ENCODE results near the gene TCF7L2. TPM values are rescaled to one million over a fixed set of nuclear protein-coding genes. Genes with fewer than 3 reads are reported as not detected.

The TCF7L2 gene
- polyA plus RNA-seq, 1 donor from 2014 or later: 1.7 TPM

GRCh38 chr10:112969131-112969530 is 19.1 kb downstream of the TCF7L2 start:
- TF ChIP-seq RAD21 (conservative IDR thresholded peaks at IDR 0.05) (no peak), EZH2 (IDR thresholded peaks at IDR 0.05; ENCODE audit: borderline replicate concordance, insufficient read depth, low read length, poor library complexity, severe bottlenecking) (no peak), SMC3 (conservative IDR thresholded peaks at IDR 0.05; ENCODE audit: poor library complexity) (no peak), MXI1 (conservative IDR thresholded peaks at IDR 0.05; ENCODE audit: poor library complexity, severe bottlenecking) (no peak), CTCF (IDR thresholded peaks at IDR 0.05; ENCODE audit: poor library complexity, severe bottlenecking) (no peak), TAF1 (IDR thresholded peaks at IDR 0.05; ENCODE audit: low read depth) (no peak), POLR2AphosphoS5 (IDR thresholded peaks at IDR 0.05) (no peak), EP300 (conservative IDR thresholded peaks at IDR 0.05; ENCODE audit: poor library complexity, severe bottlenecking) (no peak), REST (IDR thresholded peaks at IDR 0.05; ENCODE audit: borderline replicate concordance) (no peak)
- no peaks in the 10 kb centered on the region for H3K36me3 ChIP-seq (ENCODE audit: insufficient read depth, low read length)
- H3K9me2 ChIP-seq (ENCODE audit: insufficient read depth, low read length): no peaks in the 10 kb centered on the region
- no peaks in the 10 kb centered on the region for H3K9me3 ChIP-seq (ENCODE audit: low read length)
- no peak overlapping the region for H3K27ac ChIP-seq (ENCODE audit: low read length)
- no peaks in the 10 kb centered on the region for H3F3A ChIP-seq (ENCODE audit: insufficient read depth, low read length, poor library complexity, severe bottlenecking)
- H3K4me3 ChIP-seq (ENCODE audit: low read length): no peak overlapping the region
- no peaks in the 10 kb centered on the region for H3K27me3 ChIP-seq (ENCODE audit: insufficient read depth, low read depth, low read length)
- peaks cover 45% of the 10 kb centered on the region for H3K79me2 ChIP-seq (replicated peaks; ENCODE audit: insufficient read depth, low read length)
- no peak overlapping the region for H2AFZ ChIP-seq (ENCODE audit: low read depth, low read length)
- H3K9ac ChIP-seq (ENCODE audit: low read length): no peak overlapping the region
- H4K20me1 ChIP-seq (ENCODE audit: insufficient read depth): no peaks in the 10 kb centered on the region
- no peak overlapping the region for H3K4me2 ChIP-seq (ENCODE audit: low read length)

GRCh38 chr10:112969542-112969941 is 19.5 kb downstream of the TCF7L2 start:
- Histone ChIP-seq H3K4me2 (ENCODE audit: low read length) (no peak overlapping the region), H3K36me3 (ENCODE audit: insufficient read depth, low read length) (no peaks in the 10 kb centered on the region), H3K27ac (ENCODE audit: low read length) (no peak overlapping the region), H3K4me3 (ENCODE audit: low read length) (no peak overlapping the region), H3K9me2 (ENCODE audit: insufficient read depth, low read length) (no peaks in the 10 kb centered on the region), H3F3A (ENCODE audit: insufficient read depth, low read length, poor library complexity, severe bottlenecking) (no peaks in the 10 kb centered on the region), H3K9me3 (ENCODE audit: low read length) (no peaks in the 10 kb centered on the region), H3K27me3 (ENCODE audit: insufficient read depth, low read depth, low read length) (no peaks in the 10 kb centered on the region), H3K9ac (ENCODE audit: low read length) (no peak overlapping the region), H3K79me2 (replicated peaks; ENCODE audit: insufficient read depth, low read length) (peaks cover 43% of the 10 kb centered on the region), H4K20me1 (ENCODE audit: insufficient read depth) (no peaks in the 10 kb centered on the region), H2AFZ (ENCODE audit: low read depth, low read length) (no peak overlapping the region)
- TF ChIP-seq REST (IDR thresholded peaks at IDR 0.05; ENCODE audit: borderline replicate concordance): no peak
- TF ChIP-seq EZH2 (IDR thresholded peaks at IDR 0.05; ENCODE audit: borderline replicate concordance, insufficient read depth, low read length, poor library complexity, severe bottlenecking): no peak
- TF ChIP-seq RAD21 (conservative IDR thresholded peaks at IDR 0.05): no peak
- TF ChIP-seq POLR2AphosphoS5 (IDR thresholded peaks at IDR 0.05): no peak
- TF ChIP-seq TAF1 (IDR thresholded peaks at IDR 0.05; ENCODE audit: low read depth): no peak
- no peak for TF ChIP-seq SMC3 (conservative IDR thresholded peaks at IDR 0.05; ENCODE audit: poor library complexity)
- TF ChIP-seq CTCF (IDR thresholded peaks at IDR 0.05; ENCODE audit: poor library complexity, severe bottlenecking): no peak
- no peak for TF ChIP-seq EP300 (conservative IDR thresholded peaks at IDR 0.05; ENCODE audit: poor library complexity, severe bottlenecking)
- TF ChIP-seq MXI1 (conservative IDR thresholded peaks at IDR 0.05; ENCODE audit: poor library complexity, severe bottlenecking): no peak
